WTC11 (cell line): ENCODE results near the gene CDC5L.

ENCODE experiments used
- ATF2 ChIP-seq: sonication (generic); formaldehyde crosslinking; IDR thresholded peaks from 2 replicates; pipeline ENCODE4 v1.8.1; 2022; ENCODE audit warnings: low read depth, missing genetic modification reagents, borderline replicate concordance
- CTCF ChIP-seq: fragments of 200-600 bp; IDR thresholded peaks from 2 replicates; pipeline ENCODE4 v1.8.0; 2022; ENCODE audit warnings: antibody characterized with exemption
- ERG ChIP-seq: fragments of 250-450 bp; sonication (Bioruptor Pico); IDR thresholded peaks from 2 replicates; pipeline ENCODE4 v1.8.0; 2021; ENCODE audit warnings: mild to moderate bottlenecking
- MLX ChIP-seq: sonication (generic); formaldehyde crosslinking; IDR thresholded peaks from 2 replicates; pipeline ENCODE4 v1.8.1; 2023; ENCODE audit warnings: mild to moderate bottlenecking, missing genetic modification reagents, moderate library complexity
- SMAD4 ChIP-seq: sonication (generic); formaldehyde crosslinking; IDR thresholded peaks from 2 replicates; pipeline ENCODE4 v1.8.0; 2022; ENCODE audit warnings: mild to moderate bottlenecking, missing genetic modification reagents
- SOX15 ChIP-seq: fragments of 250-450 bp; sonication (Bioruptor Pico); IDR thresholded peaks from 2 replicates; pipeline ENCODE4 v1.9.0; 2021; ENCODE audit warnings: mild to moderate bottlenecking

- TF ChIP-seq CTCF (no peak), ATF2 (CRISPR knock-in tag) (no peak), SOX15 (no peak), SMAD4 (CRISPR knock-in tag) (no peak), ERG (no peak), MLX (CRISPR knock-in tag) (no peak)
These were observed 86.1 kb downstream of the CDC5L start for GRCh38 chr6:44473393-44474189.
